Suprapubic skin (tissue), 3 donors: ENCODE results near the gene ST3GAL4.

Experiments
- POLR2A ChIP-seq, 2 donors: fragments of 450-650 bp; IDR thresholded peaks; one replicate each; pipeline ENCODE4 v1.6.1; 2017; ENCODE audit warnings: antibody characterized with exemption in 2 of 2, mild to moderate bottlenecking in 2 of 2, moderate library complexity in 2 of 2
- TF ChIP-seq, protein P1 (sequence below), 2 donors: fragments of 200-600 bp in 1 of 2; fragments of 450-650 bp in 1 of 2; sonication (generic) in 1 of 2; IDR thresholded peaks; one replicate each; pipeline ENCODE4 v1.5.1; 2016 to 2019; ENCODE audit warnings: antibody characterized with exemption in 2 of 2, mild to moderate bottlenecking in 1 of 2, moderate library complexity in 1 of 2

- TF ChIP-seq, protein P1, sequence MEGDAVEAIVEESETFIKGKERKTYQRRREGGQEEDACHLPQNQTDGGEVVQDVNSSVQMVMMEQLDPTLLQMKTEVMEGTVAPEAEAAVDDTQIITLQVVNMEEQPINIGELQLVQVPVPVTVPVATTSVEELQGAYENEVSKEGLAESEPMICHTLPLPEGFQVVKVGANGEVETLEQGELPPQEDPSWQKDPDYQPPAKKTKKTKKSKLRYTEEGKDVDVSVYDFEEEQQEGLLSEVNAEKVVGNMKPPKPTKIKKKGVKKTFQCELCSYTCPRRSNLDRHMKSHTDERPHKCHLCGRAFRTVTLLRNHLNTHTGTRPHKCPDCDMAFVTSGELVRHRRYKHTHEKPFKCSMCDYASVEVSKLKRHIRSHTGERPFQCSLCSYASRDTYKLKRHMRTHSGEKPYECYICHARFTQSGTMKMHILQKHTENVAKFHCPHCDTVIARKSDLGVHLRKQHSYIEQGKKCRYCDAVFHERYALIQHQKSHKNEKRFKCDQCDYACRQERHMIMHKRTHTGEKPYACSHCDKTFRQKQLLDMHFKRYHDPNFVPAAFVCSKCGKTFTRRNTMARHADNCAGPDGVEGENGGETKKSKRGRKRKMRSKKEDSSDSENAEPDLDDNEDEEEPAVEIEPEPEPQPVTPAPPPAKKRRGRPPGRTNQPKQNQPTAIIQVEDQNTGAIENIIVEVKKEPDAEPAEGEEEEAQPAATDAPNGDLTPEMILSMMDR (IDR thresholded peaks at IDR 0.05) = no peak
- TF ChIP-seq POLR2A (IDR thresholded peaks at IDR 0.05) = no peak
Measured at GRCh38 chr11:126336671-126337101, 18.8 kb upstream of the ST3GAL4 start.
